Colonic mucosa (tissue), 4 donors: ENCODE results near the gene PTPRN2. TPM values are rescaled to one million over a fixed set of nuclear protein-coding genes. Genes with fewer than 3 reads are reported as not detected.
"Not testable (repeated sequence)": the region's sequence is repeated elsewhere in the genome, so short reads cannot be mapped to it uniquely, and the experiment has no call there.

Source experiments
- DNase-seq: peaks from one replicate; pipeline ENCODE4 v3.0.0-alpha.2; 2020
- H3K27ac ChIP-seq: fragments of 200-600 bp; one replicate; pipeline ENCODE4 v1.8.0; 2021
- H3K27me3 ChIP-seq: fragments of 200-600 bp; one replicate; pipeline ENCODE4 v1.8.0; 2021
- H3K36me3 ChIP-seq: fragments of 200-600 bp; one replicate; pipeline ENCODE4 v1.8.0; 2021
- H3K4me1 ChIP-seq: fragments of 200-600 bp; one replicate; pipeline ENCODE4 v1.8.0; 2021; ENCODE audit warnings: mild to moderate bottlenecking
- H3K4me3 ChIP-seq: fragments of 200-600 bp; one replicate; pipeline ENCODE4 v1.8.0; 2021
- H3K9ac ChIP-seq, 2 donors: one replicate each; pipeline ENCODE4 v1.7.0; 2013; ENCODE audit warnings: control low read depth in 2 of 2, low read depth in 2 of 2, low read length in 2 of 2
- H3K9me3 ChIP-seq: fragments of 200-600 bp; one replicate; pipeline ENCODE4 v1.8.0; 2021
- intact Hi-C: fragments of 100-400 bp; cut with DNase I; formaldehyde crosslinking; loops from one replicate; pipeline ENCODE4 v1.14.1; 2022
- total RNA-seq, 2 donors: library from RNA; stranded (reverse); fragmentation: NEBNext Ultra II Directional in 1 of 2; extraction: Animal tissue kit (Norgen Biotek cat#: 25700) in 1 of 2; gene quantifications; one replicate each; pipeline ENCODE4 v1.2.1, GENCODE V29; 2021
- TF ChIP-seq, protein P1 (sequence below): fragments of 200-600 bp; IDR thresholded peaks from one replicate; pipeline ENCODE4 v1.8.0; 2022; ENCODE audit warnings: antibody characterized with exemption, mild to moderate bottlenecking
- donor health status: healthy.
- donor health status: DM: no; HTN: no; CAD: no.
- donor health status: DM: no; HTN: no; CAD: no.

The PTPRN2 gene
- total RNA-seq, 2 donors from 2014 or later, result 14.7 to 21.6 TPM

DNA sequence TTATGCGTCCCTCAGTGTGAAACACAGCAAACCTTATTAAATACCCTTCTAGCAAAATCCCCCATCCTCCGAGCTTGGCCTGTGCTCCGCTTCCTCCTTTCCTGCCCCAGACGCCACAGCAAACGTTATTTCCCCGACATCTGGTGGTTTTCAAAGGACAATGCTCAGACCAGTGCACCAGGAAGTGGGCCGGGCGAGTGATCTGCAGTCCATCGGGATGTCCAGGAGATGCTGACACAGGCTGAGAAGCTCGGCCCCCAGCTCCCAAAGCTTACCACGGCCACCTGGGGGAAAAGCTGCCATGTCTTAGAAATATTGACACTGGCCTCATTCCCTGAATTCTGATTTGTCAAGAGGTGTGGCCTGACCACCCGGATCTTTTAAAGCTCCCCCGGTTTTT lies 129.5 kb downstream of the PTPRN2 start:
- H3K36me3 ChIP-seq, result no peaks in the 10 kb centered on the region
- H3K27ac ChIP-seq, result no peak overlapping the region
- DNase-seq, result no peak
- TF ChIP-seq, protein P1, sequence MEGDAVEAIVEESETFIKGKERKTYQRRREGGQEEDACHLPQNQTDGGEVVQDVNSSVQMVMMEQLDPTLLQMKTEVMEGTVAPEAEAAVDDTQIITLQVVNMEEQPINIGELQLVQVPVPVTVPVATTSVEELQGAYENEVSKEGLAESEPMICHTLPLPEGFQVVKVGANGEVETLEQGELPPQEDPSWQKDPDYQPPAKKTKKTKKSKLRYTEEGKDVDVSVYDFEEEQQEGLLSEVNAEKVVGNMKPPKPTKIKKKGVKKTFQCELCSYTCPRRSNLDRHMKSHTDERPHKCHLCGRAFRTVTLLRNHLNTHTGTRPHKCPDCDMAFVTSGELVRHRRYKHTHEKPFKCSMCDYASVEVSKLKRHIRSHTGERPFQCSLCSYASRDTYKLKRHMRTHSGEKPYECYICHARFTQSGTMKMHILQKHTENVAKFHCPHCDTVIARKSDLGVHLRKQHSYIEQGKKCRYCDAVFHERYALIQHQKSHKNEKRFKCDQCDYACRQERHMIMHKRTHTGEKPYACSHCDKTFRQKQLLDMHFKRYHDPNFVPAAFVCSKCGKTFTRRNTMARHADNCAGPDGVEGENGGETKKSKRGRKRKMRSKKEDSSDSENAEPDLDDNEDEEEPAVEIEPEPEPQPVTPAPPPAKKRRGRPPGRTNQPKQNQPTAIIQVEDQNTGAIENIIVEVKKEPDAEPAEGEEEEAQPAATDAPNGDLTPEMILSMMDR, result no peak
- no peaks in the 10 kb centered on the region for H3K9me3 ChIP-seq
- intact Hi-C loops, result no loop called here
- H3K4me3 ChIP-seq, result no peak overlapping the region
- H3K27me3 ChIP-seq, result no peaks in the 10 kb centered on the region
- no peaks in the 10 kb centered on the region for H3K4me1 ChIP-seq
- no peak overlapping the region for H3K9ac ChIP-seq

DNA sequence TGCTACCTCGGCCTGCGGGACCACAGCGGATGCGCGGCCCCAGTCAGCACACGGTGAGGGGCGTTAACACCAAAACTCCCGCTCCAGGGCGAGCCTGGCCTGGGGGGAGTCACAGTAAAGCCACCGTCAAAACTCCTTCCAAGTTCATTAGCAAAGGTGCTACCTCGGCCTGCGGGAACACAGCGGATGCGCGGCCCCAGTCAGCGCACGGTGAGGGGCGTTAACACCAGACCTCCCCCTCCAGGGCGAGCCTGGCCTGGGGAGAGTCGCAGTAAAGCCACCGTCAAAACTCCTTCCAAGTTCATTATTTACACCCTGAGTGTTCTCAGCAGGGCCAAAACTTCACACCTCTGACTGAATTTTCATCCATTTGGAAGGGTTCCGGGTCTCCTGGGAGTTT lies 130.0 kb downstream of the PTPRN2 start:
- H3K27ac ChIP-seq, H3K4me1 ChIP-seq, H3K27me3 ChIP-seq, DNase-seq, intact Hi-C loops, H3K36me3 ChIP-seq, H3K4me3 ChIP-seq, H3K9me3 ChIP-seq, H3K9ac ChIP-seq: not testable (repeated sequence)

DNA sequence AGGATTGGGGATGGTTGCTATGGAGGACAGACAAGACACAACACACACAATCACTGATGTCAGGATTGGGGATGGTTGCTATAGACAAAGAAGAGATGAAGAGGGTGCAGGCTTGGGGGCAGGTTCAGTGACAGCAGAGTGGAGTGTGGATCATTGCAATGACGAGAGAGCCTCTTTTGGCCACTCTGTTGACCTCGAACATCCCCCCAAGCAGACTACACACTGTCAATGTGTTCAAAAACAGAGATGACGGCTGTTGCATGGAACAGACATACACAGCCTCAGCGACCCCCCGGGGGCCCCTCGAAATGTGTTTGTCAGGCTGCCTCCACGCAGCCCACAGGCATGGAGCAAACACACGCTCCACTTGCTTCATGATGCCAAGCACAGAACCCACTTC lies 133.0 kb downstream of the PTPRN2 start:
- no peak overlapping the region for H3K4me3 ChIP-seq
- H3K9ac ChIP-seq, result no peak overlapping the region
- H3K36me3 ChIP-seq, result no peaks in the 10 kb centered on the region
- no peaks in the 10 kb centered on the region for H3K4me1 ChIP-seq
- no peak overlapping the region for H3K27ac ChIP-seq
- no peak for DNase-seq
- H3K27me3 ChIP-seq, result no peaks in the 10 kb centered on the region
- intact Hi-C loops, result no loop called here
- TF ChIP-seq, protein P1, result no peak
- no peaks in the 10 kb centered on the region for H3K9me3 ChIP-seq

DNA sequence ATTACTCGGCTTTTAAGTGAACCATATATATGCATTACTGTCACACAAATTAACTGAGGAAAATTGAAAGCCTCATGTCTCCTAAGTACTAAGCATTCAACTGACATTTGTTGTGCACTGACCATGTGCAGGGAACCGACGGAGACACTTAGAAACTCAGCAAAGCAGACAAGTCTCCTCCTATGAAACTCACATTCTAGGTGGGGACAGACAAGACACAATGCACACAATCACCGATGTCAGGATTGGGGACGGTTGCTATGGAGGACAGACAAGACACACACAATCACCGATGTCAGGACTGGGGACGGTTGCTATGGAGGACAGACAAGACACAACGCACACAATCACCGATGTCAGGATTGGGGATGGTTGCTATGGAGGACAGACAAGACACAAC lies 134.0 kb downstream of the PTPRN2 start:
- intact Hi-C loops, result no loop called here
- Histone ChIP-seq H3K4me1 (no peaks in the 10 kb centered on the region), H3K4me3 (no peak overlapping the region), H3K9ac (no peak overlapping the region), H3K9me3 (no peaks in the 10 kb centered on the region), H3K27ac (no peak overlapping the region), H3K27me3 (no peaks in the 10 kb centered on the region), H3K36me3 (no peaks in the 10 kb centered on the region)
- TF ChIP-seq, protein P1, result no peak
- DNase-seq, result no peak

DNA sequence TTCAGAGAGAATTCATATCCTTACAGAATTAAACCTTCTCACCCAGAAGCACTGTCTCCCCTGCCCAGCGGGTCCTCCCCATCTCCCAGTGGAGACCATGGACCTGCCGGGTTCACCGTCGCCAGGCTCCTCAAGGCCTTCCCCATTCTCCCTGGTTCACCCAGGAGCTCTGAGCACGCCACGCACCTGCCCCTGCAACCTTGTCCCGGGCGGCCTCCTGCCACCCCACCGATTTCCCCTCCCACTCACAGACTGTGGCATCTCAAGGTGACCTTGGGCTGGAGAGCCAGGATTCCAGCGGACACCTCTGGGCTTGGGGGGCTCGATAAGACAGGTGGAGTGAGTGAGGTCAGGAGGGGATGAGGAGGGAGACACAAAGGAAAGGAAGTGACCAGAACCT lies 135.3 kb downstream of the PTPRN2 start:
- TF ChIP-seq, protein P1, result no peak
- no peak for DNase-seq

DNA sequence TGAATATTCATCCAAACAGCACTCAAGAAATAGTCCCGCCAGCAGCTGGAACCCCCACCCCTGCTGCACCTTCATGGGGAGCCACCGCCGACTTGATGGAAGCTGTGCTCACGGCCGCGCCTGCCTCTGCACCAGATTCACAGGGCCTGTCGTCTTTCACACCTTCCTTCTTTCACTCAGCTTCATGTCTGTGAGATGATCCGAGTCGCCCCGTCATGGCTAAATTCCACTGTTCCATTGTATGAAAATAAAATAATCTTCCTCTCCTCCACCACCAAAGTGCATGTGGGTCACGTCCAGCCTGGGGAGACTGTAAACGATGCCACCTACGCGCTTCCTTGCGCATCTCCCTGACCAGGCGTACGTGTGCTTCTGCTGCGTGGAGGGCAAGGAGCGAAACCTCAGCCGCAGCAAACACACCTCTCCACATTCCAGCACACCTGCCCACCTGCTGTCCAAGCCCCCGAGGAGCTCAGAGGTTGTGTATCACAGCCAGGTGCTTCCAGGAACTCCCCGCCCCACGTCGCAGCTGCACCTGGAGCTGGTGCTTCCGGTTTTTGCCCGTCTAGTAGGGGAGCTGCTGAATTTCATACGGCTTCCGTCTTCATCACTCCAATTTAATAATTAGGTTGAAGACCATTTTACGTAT lies 137.0 kb downstream of the PTPRN2 start:
- no peak for DNase-seq
- H3K4me3 ChIP-seq, result no peak overlapping the region

More for the DNA sequence above, 135.3 kb downstream of the PTPRN2 start:
- Histone ChIP-seq H3K9ac (no peak overlapping the region), H3K36me3 (no peaks in the 10 kb centered on the region), H3K9me3 (no peaks in the 10 kb centered on the region), H3K27ac (no peak overlapping the region), H3K27me3 (no peaks in the 10 kb centered on the region), H3K4me3 (no peak overlapping the region), H3K4me1 (no peaks in the 10 kb centered on the region)
- intact Hi-C loops, result no loop called here

More for the DNA sequence above, 137.0 kb downstream of the PTPRN2 start:
- no peak overlapping the region for H3K27ac ChIP-seq
- no peaks in the 10 kb centered on the region for H3K27me3 ChIP-seq
- no peaks in the 10 kb centered on the region for H3K4me1 ChIP-seq
- no peaks in the 10 kb centered on the region for H3K36me3 ChIP-seq
- H3K9ac ChIP-seq, result no peak overlapping the region
- intact Hi-C loops, result no loop called here
- TF ChIP-seq, protein P1, result no peak
- no peaks in the 10 kb centered on the region for H3K9me3 ChIP-seq
